ENCODE measurements around the gene AFF1.

- TF ChIP-seq CTCF (optimal IDR thresholded peaks at IDR 0.05 in 1 of 3, IDR thresholded peaks at IDR 0.05 in 1 of 3, conservative IDR thresholded peaks at IDR 0.05 in 1 of 3; ENCODE audit: extremely low read depth in 1 of 3, insufficient read depth in 2 of 3, low read length in 3 of 3) (peak; percentile 26 to 57 (median 47)), EZH2 (IDR thresholded peaks at IDR 0.05; ENCODE audit: low read length) (no peak)
These were observed 158.8 kb downstream of the AFF1 start for GRCh38 chr4:87093443-87094123.

Data from keratinocyte (primary cell).